GM21619 (cell line): ENCODE results near the gene SLC7A5.
"Not testable (repeated sequence)": the region's sequence is repeated elsewhere in the genome, so short reads cannot be mapped to it uniquely, and the experiment has no call there.

Experiments
- ATAC-seq: cut with Tn5 transposase; IDR thresholded peaks from one replicate; pipeline ENCODE4 v1.9.1; 2021; ENCODE audit not compliant: unreplicated experiment

SLC7A5 gene

DNA sequence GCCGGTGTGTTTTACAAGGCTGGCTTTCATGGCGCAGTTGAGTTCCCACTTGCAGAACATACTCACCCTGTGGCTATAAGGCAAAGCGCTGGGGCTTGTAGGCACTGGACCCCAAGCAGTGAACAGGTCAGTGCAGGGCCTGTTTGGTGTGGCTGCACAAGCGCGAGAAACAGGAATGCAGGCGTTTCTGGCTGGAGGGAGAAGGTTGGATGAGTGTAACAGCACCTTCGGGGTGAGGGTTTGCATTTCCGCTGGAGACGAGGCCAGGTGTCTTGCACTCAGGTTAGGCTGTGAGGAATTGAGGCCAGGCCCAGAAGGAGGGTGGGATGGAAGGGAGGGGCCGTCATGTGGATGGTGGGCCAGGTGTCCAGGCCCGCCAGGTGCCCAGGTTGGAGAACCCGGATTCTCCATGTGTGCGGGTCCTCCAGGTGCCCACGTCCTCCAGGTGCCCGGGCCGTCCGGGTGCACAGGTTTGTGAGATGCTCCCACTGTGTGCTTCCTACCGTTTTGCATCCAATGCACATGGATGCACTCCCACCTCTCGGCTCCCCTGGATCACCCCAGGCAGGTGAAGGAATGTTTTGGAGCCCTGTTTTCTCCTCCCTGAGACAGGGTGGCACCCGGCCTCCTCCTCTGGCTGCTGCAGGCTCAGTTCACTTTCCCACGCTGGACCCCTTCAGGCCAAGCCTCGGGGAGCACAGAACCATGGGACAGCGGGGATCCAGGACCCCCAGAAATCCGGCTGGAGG, 46.0 kb downstream of the SLC7A5 start:
- no peak for ATAC-seq

DNA sequence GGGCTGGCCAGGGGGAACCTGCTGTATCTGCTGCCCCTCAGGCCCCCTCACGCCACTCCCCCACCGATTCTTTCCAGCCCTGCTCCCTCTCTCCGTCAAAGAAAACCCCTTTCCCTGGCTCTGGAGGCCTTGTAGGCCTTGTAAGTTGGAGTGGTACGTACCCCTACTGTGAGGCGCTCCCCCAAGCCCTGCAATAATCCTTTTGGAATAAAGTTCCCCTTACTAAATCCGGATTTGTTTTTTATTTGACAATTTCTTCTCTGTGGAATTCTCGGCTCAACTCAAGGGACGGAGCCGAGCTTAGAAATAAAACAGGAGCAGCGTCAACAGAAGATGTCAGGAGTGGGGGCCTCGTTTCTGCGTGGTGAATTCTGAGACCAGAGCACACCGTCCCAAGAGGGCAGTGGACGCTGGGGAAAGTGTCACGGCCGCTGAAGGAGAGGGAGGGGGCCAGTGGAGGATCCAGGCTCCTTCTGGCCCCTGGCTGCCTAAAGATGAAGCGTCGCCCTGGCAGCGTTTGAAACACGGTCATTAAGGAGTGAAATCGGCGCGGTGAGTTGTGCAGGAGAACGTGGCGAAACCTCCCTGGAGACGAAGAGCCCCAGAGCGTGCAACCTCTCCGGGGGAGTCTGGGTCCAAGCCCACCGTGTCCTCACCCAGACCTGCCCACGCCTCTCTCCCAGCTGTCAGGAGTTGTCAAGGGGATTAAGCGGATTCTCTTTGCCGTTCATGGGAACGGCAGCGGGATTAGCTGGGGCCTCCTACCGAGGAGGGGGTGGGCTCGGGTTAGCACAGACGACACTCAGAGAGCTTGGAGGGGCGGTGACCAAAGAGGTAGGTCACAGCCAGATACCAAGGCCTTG, 47.0 kb downstream of the SLC7A5 start:
- no peak for ATAC-seq

DNA sequence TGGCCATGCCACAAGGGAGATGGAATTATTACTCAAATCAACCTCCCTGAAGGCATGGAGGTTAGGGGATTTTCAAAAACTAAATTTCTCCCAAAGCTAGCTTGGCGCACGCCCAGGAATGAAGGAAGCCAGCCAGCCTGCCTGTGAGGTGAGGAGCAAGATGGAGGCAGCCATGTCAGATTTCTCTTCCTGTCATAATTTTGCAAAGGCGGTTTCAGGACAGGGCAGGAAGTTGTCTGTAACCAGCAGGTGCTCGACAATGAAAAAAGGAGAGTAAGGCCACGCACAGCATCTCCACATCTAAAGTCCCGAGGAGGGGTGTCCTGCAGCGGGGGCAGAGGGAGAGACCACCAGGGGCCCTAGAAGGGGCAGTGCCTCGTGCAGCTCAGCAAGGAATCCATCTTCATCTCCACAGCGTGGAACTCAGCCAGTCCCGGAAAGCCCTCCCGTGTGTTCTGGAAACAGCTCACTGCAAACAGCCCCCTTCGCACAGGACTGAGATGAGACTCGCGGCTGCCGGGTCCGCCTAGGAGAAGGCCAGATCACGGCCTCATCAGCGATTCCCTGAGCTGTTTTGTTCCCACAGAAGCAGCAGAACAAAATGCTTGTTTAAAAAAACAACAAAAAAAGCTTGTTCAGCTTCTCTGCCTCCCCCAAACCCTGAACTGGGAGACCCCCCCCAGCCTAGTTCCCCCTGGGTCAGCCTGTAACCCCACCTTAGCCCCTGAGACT, 47.8 kb downstream of the SLC7A5 start:
- no peak for ATAC-seq

DNA sequence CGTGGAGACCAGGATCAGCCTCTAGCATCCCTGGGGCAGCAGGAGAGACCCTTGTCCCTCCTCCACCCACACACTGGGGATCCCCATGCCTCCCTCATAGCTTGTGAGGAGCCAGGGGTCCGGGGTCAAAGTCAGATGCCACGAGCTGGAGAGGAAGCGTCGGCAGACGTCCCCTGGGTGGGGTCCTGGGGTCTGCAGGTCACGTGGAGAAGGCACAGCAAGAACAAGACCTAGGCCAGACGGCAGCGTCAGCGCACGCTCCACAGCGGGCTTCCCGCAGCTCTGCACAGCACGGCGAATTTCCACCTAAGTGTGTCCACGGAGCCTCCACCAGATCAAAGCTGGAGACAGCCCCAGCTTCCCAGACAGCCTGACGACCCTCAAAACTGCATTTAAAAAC, 49.3 kb downstream of the SLC7A5 start:
- no peak for ATAC-seq

DNA sequence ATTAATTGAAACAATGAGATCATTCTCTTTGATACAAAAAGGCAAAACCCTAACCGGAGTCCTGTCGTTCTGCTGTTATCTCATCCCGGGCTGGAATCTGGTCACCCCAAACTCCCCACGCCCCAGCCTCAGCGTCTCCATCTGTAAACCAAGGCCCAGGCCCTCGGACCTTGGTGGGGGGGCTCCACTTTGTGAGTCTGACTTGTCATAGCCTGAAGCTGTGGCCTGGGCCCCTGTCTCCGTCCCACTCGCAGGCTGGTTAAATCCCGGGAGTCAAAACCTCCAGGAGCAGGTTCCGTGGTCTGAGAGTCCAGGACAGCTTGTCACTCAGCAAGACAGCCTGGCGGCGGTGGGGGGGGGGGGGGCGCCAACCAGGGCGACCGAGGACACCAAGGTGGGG, 50.0 kb downstream of the SLC7A5 start:
- no peak for ATAC-seq

DNA sequence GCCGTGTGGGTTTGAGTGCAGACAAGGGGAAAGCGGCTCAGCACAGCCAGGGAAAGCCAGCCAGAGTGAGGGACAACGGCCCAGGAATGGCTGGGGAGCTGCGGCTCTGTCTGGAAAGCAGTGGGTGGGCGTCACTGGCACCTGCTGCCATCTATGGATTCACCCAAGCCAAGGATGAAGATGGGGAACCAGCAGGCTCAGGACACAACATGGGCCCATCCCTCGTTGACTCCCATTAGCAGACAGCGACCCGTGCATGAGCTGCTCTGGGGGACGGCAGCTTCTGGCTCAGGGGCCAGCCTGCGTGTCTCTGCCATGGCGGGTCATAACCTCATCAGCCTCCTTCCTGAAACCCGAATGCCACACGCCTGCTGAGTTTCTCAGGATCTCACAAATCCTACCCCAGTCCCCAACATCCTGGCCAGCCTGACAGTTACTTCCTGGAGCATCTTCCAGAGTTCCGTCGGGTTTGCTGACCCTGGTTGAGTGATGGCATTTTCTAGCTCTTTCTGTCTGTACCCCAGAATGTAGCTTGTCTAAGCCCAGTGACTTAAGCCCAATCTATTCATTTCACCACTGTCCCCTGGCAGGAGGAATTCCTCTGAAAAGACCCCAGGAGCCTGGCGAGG, 50.7 kb downstream of the SLC7A5 start:
- ATAC-seq = no peak

DNA sequence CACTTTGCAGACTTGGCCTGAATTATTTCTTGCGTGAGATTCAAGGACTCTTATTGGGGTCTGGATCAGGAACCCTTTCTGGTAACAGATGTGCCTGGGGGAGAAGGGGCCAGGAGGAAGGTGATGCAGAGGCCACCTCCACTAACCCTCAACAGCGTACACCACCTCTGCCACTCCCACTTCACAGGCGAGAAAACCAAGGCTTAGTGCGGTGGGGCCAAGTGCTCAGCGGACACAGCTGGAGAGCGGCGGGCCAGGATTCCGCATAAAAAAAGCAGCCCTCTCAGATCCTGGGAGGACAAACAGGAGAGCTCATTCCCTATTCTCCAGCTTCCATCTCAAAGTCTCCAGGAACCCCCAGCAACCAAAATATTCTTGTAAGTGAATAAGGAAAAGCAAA, 51.4 kb downstream of the SLC7A5 start:
- ATAC-seq = no peak

DNA sequence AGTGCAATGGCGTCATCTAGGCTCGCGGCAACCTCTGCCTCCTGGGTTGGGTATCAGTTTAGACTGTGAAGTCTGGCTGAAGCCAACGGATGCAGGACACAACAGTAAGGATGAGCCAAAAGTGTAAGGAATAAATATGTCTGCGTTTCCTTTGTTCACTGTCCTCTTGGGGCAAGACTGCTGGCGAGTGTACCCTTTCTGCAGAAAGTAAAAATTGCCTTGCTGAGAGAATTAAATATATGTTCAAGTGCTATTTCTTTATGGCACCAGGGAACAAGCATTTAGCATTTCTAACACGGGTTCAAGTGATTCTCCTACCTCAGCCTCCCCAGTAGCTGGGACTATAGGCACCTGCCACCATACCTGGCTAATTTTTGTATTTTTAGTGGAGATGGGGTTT, 51.9 kb downstream of the SLC7A5 start:
- ATAC-seq = not testable (repeated sequence)

DNA sequence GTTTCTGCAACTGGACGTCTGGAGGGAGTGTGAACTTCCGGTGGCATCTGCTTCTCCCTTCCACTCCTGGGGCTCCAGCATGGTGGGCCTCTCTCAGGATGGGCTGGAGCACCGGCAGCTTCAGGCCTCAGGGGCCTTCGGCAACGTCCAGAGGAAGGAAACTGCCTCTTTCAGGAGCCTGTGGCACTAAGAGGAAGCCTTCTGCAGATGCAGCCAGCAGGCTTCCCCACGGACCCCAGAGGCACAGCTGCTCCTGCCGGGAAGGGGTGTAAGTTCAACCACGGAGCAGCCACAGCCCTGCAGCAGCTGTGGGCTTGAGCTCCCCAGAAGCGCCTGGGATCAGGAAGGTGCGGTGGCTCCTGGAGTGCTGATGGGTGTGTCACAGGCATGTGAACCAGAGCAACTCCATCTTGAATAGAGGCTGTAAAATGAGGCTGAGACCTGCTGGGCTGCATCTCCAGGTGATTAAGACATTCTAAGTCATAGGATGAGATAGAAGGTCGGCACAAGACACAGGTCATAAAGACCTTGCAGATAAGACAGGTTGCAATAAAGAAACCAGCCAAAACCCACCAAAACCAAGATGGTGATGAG, 52.7 kb downstream of the SLC7A5 start:
- ATAC-seq = no peak

DNA sequence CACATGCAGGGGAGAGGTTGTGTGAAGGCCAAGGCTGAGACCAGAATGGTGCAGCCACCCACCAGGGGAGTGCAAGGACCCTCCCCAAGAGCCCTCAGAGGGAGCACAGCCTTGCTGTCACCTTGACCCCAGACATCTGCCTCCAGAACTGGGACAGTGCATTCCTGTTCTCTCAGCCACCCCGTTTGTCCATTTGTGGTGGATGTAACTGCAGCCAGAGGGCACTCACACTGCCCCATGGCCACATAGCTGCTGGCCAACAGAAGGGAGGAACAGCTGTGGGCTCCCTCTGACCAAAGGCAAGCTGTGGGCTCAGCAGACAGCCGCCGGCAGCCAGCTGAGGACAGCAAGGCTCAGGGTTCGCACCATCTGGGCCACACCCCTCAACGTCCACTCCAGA, 53.7 kb downstream of the SLC7A5 start:
- no peak for ATAC-seq

DNA sequence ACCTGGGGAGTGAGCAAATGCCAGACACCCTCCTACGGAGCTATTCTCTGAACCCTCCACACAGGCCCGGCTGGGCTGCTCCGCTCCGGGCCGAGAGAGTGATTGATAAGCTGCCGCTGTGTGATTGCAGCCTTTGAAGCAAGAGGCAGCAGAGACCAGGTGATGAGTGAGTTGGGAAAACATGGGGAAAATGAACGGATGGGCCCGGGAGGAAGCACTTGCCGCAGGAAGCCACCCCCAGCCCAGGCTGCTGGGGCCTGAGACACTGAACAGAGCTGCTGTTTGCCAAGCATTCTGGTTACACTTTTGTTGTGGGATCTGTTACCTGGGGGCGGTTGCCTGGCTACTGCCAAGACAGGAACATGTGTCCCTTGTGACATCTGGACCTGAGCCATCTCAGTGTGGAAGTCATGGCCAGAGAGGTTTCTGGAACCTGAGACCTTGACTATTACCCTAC, 57.1 kb downstream of the SLC7A5 start:
- ATAC-seq = no peak

DNA sequence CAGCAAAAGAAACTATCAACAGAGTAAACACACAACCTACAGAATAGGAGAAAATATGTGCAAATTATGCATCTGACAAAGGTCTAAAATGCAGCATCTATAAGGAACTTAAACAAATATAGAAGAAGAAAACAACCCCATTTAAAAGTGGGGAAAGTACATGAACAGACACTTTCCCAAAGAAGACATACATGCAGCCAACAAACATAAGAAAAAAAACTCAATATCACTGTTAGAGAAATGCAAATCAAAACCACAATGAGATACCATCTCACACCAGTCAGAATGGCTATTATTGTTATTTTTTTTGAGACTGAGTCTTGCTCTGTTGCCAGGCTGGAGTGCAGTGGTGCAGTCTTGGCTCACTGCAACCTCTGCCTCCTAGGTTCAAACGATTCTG, 57.9 kb downstream of the SLC7A5 start:
- not testable (repeated sequence) for ATAC-seq

DNA sequence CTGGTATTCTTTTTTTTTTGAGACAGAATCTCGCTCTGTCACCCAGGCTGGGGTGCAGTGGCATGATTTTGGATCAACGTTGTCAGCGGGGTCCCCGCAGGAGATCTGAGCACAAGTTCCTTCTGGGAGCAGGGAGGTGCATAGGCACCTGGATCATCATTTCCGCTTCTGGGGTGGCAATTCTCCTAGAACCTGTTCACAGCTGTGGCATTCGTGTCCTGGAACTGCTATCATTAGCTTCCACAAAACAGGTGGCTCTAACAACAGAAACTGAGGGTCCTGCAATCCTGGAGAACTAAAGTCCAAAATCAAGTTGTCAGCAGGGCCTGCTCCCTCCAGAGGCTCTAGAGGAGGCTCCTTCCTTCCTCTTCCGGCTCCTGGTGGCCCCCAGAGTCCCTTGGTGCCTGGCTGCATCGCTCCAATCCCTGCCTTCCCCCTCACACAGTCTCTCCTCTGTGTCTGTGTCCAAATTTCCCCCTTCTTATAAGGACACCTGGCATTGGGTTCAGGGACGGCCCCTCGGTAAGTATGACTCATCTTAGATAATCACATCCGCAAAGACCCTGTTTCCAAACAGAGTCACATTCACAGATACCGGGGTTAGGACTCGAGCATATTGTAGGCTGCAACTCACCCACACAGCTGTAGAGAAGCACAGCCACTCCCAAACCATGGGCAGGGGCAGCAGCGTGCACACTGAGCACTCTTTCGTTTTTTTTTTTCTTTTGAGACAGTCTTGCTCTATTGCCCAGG, 60.0 kb downstream of the SLC7A5 start:
- ATAC-seq = peak; percentile 43

DNA sequence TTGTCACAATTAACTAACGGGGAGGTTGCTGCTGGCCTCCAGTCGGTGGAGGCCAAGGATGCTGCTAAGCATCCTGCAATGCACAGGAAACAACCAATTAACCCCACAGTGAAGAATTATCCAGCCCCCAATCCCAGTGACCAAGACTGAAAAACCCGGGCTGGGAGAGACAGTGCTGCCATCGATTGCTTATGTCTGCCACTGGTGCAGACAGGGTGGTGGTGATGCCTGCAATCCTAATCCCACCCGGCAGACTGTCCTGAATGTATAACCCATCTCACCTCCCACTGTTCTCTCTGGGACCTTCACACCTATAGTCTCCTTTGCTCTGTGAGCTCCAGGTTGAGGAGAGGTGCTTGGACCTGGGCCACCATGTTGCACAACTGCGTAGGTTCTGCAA, 61.2 kb downstream of the SLC7A5 start:
- ATAC-seq = no peak

DNA sequence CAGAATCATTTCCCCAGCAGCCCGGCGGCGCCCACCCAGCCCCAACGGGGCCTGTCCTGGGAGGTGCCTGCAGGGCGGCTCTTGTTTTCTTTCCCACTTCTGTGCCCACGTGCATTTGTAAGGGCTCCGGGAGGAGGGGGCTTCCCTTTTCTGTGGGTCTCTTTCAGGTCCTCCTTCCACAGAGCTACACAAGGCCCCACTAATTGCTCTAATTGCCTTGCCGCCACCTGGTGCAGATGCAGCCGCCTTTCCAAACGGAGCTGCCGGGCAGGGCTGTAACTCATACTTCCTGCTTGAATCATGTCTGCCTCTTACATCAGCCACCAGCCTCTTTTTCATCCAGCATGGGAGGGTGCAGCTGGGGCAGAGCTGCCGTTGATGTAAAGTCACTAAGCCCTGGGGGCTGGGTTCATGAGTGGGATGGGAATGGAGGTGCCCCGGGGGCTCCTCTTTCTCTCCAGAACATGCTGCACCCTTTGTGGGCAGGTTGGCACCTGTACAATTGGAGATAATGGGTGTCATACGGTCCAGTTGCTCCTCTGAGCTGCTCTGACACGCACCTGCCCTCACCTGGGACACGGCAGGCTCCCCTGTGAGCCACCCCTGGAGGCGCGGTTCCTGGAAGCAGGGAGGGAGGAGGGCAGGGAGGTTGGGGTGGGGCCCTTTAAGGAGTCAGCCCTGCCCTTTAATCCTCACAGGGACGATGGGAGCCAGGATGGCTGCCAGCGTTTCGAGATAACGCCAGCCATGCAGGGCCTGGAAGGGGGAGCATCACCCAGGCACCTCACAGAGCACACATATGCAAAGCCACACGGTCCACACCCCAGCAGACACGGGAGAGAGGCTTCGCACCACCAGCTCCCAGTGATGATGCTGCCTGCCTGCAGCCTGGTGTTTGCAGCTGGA, 62.4 kb downstream of the SLC7A5 start:
- no peak for ATAC-seq

DNA sequence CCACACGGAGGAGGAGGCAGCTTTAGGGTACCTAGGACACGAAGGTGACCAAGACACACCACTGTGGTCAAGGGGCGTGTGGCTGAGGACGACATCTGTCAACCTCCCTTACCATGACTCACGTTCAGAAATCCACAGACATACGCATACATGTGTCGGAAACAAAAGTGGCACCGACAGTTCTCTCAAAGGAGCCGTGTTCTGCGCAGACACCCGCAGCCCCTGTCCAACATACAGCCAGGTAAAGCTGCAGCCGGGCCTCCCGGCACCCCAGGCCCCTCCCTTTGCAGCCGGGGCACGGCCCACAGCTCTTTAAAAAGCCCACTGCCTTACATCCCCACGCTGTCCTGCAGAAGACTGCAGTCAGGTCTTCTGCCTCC, 63.1 kb downstream of the SLC7A5 start:
- no peak for ATAC-seq

DNA sequence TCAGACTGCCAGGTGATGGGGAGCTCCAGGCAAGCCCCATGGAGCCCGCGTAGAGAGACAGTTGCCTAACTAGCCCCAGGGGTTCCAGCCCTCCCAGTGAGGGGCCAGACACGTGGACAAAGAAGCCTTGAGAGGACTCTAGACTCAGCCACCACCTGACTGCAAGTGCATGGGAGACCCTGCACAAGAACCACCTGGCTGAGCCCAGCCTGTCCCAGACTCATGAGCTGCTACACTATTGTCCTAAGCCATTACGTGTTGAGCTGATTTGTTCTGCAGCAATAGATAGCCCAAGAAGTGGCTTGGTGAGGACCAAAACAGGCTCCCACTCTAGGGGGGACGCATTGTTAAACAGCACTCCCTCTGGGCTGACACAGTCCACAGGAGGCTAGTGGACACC, 65.9 kb downstream of the SLC7A5 start:
- no peak for ATAC-seq

DNA sequence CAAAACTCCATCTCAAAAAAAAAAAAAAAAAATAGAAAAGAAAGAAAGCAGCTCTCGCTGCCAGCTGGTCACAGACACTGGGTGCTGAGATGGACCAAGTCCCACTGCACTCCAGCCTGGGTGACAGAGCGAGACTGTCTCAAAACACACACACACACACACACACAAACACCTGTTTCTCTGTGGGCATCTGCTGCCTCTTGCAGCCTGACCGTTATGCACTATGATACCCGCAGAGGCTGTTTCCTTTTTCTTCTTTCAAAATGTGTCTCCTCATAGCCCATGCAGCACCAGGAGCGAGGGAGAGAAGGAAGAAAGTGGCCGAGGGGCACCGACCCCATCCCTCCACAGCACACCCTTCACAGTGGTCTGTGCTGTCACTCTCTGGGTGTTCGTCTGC, 66.6 kb downstream of the SLC7A5 start:
- no peak for ATAC-seq

DNA sequence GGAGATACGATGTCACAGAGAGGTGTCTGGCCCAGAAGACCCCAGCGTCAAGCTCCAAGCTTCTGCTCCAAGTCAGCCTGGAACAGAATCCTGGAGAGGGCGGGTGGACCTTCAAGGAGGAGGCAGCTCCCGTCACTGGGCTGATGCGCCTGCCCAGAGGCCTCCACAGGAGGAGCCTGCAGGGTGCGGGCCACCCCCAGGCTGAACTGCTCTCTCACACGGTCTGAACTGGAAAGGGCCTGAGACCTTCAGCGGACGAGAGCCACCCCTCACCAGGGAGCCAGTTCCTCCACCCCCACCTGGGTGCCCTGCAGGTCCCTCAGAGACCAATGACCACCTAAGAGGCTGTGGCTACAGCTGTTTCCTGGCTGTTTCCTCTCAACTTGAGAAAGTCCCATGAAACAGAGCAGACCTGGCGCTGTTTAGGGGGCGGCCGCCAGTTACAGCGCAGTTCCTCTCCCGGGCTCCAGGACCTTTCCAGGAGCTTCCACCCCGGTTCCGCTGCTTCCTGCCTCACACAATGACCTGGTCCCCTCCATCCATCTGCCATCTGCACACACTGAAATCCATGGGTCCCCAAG, 67.5 kb downstream of the SLC7A5 start:
- no peak for ATAC-seq
